ENCODE measurements around the gene FOXA3.

GRCh38 chr19:45905011-45905410, 40.9 kb downstream of the FOXA3 start:
- TF ChIP-seq CTCF (conservative IDR thresholded peaks at IDR 0.05; ENCODE audit: low read depth, low read length) (no peak), RCOR1 (IDR thresholded peaks at IDR 0.05; ENCODE audit: insufficient replicate concordance, low read length) (no peak), POLR2A (IDR thresholded peaks at IDR 0.05; ENCODE audit: low read depth, low read length) (no peak), CEBPB (IDR thresholded peaks at IDR 0.05; ENCODE audit: low read depth, low read length) (no peak), CHD1 (IDR thresholded peaks at IDR 0.05; ENCODE audit: low read depth, low read length) (no peak), RFX5 (IDR thresholded peaks at IDR 0.05; ENCODE audit: low read depth, low read length) (no peak)

Measured in IMR-90 (cell line).